GM18499 (cell line): Measurements from ENCODE around the gene EFCAB8.

Experiments used
- ATAC-seq: cut with Tn5 transposase; IDR thresholded peaks from one replicate; pipeline ENCODE4 v1.9.1; 2021; ENCODE audit warnings: moderate number of reproducible peaks; ENCODE audit not compliant: insufficient read depth, unreplicated experiment

Gene EFCAB8

GRCh38 chr20:32999603-33000250 lies 141.0 kb downstream of the EFCAB8 start:
- no peak for ATAC-seq

DNA sequence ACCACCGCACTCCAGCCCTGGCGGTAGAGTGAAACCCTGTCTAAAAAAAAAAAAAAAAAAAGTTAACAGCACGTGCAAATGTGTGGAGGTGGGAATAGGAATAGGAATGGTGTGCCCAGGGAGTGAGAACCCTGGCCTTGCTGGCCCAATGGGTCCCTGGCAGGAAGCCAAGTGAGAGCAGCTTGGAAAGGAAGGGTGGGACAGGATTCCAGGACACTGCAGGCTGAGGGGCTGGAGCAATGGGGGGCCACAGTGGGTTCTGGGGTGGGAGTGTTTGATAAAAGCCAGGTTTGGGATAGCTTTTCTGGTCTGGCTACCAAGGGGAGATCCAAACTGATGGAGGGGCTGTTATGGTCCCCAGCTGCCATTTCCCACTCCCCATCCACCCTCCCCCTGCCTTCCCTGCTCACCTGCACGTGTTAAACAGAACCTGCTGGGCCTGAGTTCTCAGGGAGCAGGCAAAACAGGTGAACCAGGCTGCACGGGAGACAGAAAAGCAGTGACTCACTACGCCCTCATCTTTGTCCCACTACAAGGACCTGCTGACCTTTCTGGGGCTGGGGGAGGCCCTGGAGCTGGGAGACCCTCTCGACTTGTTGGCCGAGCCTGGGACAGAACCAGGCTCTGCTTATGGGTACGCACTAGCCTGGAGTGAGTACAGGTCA lies 142.2 kb downstream of the EFCAB8 start:
- ATAC-seq = no peak

DNA sequence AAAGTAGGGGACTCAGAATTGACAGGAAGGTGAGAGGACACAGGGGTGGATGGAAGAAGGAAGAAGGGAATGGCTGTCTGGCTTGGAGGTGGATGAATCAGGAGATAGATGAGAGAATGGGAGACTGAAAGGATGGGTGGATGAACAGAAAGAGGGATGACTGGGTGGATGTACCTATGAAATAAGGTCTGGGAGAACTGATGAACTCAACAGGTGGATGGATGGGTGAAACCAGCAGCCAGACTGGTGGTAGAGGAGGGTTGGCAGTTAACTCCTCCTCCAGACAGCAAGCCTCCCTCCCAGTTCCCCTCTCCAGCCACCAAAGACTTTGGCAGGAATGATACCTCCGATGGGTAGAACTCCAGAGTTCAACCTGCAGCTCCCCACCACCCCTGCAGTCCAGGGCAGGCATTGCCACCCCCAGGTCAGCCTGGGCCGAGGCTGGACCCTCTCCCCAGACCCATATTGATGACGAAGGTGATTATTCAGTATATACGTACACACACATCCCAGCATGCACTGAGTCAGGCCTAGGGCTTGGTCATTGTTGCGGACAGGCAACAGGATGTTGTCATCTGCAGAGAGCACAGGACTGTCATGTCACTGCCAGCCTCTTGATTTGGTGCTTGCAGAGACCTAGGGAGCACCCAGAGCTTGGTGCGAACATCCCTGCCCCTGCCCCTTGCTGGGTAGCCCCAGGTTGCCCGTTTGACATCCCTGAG lies 143.5 kb downstream of the EFCAB8 start:
- no peak for ATAC-seq

GRCh38 chr20:33004141-33004751 lies 145.5 kb downstream of the EFCAB8 start, which contains the start of gene SUN5:
SUN5 (minus strand) TSS chr20:33004433; CDS start chr20:33004340, 93 bp downstream.
- ATAC-seq = no peak

DNA sequence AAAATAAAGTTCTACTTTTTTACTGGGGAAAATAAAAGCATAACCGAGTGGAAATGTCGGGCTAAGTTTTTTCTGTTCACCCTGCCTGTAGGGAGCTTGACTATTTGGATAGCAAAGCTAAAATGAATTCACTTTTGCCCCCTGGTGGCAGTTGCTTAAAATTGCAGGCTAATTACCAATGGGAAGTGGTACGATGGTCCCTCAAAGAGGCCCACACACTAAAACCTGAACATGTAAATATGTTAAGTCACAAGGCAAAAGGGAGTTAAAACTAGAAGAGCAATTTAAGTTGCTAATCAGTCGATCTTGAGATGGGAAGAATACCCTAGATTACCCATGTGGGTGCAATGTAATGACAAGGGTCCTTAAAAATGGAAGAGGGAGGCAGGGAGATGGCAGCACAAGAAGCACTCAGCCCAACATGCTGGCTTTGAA lies 146.4 kb downstream of the EFCAB8 start:
- no peak for ATAC-seq

- no peak for ATAC-seq
Measured at GRCh38 chr20:33005908-33006775, 147.4 kb downstream of the EFCAB8 start.

DNA sequence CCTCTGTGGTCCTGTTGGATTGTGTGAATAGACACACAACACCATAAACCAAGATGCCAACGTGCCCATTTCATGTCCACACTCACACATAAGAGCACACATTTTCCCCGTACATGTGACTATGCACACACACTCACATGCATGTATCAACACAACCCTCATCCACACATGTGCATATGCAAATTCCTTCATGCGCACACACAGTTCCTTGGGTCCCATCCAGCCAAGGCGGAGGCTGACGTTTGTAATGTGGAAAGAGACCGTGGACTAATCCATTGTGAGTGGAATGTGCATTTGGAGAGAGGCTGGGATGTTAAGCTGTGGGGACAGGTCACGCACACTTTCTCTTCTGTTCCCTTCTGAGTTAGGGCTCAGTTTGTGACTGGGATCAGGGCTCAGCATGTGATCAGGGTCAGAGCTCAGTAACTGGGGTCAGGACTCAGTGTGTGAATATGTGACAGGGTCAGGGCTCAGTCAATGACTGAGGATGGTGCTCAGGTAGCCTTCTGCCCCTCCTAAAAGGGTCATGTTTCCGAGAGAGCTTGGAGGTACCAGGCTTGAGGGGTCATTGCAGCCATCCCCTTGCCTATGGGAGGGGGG lies 148.2 kb downstream of the EFCAB8 start:
- no peak for ATAC-seq

- no peak for ATAC-seq
Measured at GRCh38 chr20:33007376-33008335, 148.9 kb downstream of the EFCAB8 start, which contains the start of gene BPIFB2. BPIFB2 (plus strand) TSS chr20:33007704; CDS start chr20:33008575, 871 bp downstream.

GRCh38 chr20:33008336-33009213 lies 149.9 kb downstream of the EFCAB8 start:
- ATAC-seq = no peak

DNA sequence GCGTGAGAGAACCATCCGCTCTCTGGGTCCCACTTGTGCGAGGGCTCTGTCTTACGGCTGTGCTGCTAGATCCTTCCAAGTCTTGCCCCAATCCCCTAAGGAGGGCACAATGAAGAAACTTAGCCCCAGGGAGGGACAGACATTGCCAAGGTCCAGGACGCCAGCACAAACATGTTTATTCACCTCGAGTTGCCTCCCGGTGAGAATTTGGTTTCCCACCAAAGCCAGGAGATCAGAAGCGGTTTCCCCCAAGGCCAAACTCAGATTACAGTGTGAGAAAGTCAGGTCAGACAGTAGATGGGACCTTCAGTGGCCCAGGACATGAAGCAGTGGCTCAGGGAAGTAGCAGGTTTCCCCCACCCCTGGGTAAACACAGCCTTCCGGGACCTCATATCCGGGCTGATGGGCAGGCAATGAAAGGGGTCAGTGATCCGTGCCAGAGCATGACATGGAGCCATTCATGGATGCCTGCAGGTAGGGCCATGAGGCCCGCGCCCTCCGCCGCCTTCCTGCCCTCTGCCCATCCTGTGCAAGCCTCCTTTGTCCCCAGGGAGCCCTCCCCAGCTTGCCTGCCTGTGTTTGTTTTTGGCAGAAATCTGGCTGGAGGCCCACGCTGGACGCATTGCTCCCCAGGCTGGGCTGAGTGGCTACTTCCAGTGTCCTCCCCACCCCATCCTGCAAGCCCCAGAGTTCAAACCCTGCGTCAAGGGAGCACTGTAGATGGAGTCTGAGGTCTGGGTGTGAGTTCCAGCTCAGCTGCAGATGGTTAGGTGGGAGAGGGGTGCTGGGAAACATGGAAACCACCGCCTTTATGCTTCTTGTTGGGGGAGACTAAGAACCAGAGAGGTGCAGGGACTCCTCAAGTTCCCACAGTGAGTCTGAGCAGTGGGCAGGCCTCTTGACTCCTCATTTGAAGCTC lies 150.8 kb downstream of the EFCAB8 start:
- no peak for ATAC-seq

- ATAC-seq = no peak
Measured at GRCh38 chr20:33010133-33010504, 151.4 kb downstream of the EFCAB8 start.

DNA sequence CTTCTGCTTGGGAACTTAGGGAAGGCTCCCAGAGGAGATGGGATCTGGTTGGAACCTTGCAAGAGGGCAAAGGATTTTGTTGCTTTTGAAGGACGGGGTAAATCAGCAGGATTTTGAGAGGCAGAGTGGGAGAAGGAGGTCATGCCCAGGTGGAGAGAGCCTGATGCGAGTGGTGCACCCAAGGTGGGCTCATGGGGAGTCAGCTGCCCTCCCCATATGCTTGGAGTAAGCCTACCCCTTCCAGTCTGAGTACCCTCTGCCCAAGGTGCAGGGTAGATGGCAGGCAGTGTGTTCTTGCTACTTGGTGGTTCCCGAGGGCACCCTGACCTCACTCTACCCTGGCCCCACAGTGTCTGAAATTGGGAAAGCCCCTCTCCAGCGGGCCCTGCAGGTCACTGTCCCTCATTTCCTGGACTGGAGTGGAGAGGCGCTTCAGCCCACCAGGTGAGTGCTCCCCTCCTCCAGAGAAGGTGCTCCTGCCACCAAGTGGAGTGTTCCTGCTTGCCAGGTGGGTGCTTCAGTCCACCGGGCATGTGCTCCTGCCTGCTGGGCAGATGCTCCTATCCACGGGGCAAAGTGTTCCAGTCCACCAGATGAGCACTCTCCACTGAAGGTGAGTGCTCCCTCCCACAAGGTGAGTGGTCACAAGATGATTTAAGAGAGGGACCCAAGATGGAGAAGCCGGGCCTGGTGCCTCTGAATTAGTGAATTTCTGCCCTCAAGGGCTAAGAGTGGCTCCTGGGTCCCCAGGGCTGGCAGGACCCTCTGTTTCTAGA lies 152.1 kb downstream of the EFCAB8 start:
- ATAC-seq = no peak
